OCI-LY3 (cell line): ENCODE data around the gene MFSD2A.

Experiments used
- CTCF ChIP-seq: fragments of 200-600, 300-600 bp; sonication (generic); IDR thresholded peaks from 2 replicates; pipeline ENCODE4 v1.5.1; 2014; ENCODE audit warnings: antibody characterized with exemption, low read length, low read depth
- EZH2phosphoT487 ChIP-seq: fragments of 200-600 bp; shearing (Covaris generic); IDR thresholded peaks from 2 replicates; pipeline ENCODE4 v1.6.1; 2018; ENCODE audit warnings: antibody characterized with exemption, mixed run types, low read depth

GRCh38 chr1:39951926-39952325 is 3.0 kb upstream of the MFSD2A start:
- TF ChIP-seq EZH2phosphoT487 = no peak
- TF ChIP-seq CTCF = no peak
